ENCODE measurements around the gene CLMN. TPM values are rescaled to one million over a fixed set of nuclear protein-coding genes. Genes with fewer than 3 reads are reported as not detected.

Gene CLMN
- total RNA-seq, 4 donors from 2014 or later: 3.3 to 14.1 (median 5.1) TPM

DNA sequence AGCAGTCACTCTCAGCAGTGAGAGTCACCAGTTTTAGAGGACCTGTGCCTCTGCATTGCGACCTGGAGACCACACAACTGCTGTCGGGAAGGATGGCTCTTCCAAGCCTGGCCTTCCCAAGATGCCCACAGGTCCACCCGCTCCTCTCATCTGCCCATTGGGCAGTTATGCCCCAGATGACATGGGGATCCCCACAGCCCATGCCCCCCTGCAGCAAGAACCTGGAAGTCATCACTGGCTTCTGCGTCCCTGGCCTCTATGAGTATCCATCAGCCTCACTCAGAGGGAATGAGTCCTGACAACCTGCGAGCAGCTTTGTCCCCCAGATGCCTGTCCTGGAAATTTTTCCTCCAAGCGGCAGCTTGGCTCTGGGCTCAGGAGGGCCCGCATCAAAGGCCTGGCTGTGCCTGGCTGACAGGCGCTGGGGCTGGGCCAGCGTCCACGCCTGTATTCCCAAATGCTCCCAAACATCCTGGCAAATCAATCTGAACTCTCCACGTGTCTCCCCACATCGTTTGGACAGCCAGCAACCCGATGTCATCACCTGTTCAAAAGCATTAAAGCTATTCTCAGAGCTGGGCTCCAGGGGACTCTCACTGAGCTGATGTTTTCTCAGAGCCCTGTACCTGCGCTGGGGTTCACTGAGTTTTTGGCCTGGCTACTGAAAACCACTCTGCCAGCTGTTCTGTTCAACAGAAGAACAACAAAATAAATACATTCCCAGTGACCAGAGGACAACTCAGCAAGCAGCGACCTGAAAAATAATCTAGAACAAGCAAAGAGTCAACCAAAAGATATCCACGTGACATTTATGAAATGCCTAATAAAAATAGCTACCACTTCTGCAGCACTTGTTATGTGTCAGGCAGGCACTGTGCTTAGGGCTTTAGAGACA, 57.8 kb downstream of the CLMN start:
- H3K4me1 ChIP-seq: peaks cover 3 to 73% (median 13%) of the 10 kb centered on the region in 3 donors
- TF ChIP-seq POLR2A (IDR thresholded peaks at IDR 0.05): no peak
- TF ChIP-seq, protein P1, sequence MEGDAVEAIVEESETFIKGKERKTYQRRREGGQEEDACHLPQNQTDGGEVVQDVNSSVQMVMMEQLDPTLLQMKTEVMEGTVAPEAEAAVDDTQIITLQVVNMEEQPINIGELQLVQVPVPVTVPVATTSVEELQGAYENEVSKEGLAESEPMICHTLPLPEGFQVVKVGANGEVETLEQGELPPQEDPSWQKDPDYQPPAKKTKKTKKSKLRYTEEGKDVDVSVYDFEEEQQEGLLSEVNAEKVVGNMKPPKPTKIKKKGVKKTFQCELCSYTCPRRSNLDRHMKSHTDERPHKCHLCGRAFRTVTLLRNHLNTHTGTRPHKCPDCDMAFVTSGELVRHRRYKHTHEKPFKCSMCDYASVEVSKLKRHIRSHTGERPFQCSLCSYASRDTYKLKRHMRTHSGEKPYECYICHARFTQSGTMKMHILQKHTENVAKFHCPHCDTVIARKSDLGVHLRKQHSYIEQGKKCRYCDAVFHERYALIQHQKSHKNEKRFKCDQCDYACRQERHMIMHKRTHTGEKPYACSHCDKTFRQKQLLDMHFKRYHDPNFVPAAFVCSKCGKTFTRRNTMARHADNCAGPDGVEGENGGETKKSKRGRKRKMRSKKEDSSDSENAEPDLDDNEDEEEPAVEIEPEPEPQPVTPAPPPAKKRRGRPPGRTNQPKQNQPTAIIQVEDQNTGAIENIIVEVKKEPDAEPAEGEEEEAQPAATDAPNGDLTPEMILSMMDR (IDR thresholded peaks at IDR 0.05): no peak
- no peak overlapping the region for H3K4me3 ChIP-seq
- H3K36me3 ChIP-seq: no peaks in the 10 kb centered on the region
- H3K27me3 ChIP-seq: no peaks in the 10 kb centered on the region
- 81 to 91% methylated on average over 6 to 11 of the region's 16 CpGs for WGBS, 2 donors
- H3K9me3 ChIP-seq: no peaks in the 10 kb centered on the region
- intact Hi-C loops (cut with DNase I): no loop called here
- H3K27ac ChIP-seq: peak overlapping the region in 1 of 4 donors; percentile 13
- DNase-seq: no peak

DNA sequence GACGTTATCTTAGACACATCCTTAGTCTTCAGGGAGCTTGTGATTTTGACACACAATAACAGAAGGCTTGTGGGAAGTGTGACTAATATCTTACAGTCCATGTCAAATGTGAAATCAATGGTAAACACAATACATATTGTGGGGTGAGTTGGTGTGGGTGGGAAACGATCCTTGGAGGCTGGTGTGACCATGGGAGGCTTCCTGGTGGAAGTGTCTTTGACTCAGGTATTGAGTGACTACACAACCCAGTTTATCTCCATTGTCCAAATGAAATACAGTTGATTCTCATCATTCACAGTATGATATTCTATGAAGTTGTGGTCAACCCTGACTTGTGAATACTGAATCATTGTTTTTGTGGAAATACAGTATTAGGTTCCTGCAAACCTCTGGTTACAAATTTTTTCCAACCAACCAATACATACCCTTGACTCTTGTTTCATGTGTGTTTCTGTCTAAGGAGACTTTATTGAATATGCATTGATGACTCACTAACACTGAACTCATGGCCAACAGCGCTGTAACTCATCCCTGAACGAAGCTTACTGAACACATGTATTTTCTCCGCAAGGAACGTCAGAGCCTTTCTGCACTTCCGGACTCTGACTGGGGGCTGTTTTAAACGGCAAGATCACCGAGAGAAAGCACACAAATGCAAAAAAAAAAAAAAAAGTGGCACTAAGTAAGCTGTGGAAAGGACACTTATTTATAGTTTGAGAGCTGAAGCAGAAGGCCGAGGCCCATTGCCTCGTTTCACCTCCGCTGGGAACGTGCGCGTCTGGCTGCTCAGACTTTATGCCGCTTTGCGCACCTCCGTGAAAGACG, 59.0 kb downstream of the CLMN start:
- WGBS, 2 donors: 55 to 67% methylated on average over 19 of the region's 19 CpGs
- Histone ChIP-seq H3K27ac (no peak overlapping the region), H3K9me3 (no peaks in the 10 kb centered on the region), H3K27me3 (no peaks in the 10 kb centered on the region), H3K4me3 (no peak overlapping the region), H3K4me1 (peaks cover 11 to 79% (median 17%) of the 10 kb centered on the region in 3 donors), H3K36me3 (no peaks in the 10 kb centered on the region)
- no peak for DNase-seq
- TF ChIP-seq, protein P1 (IDR thresholded peaks at IDR 0.05): no peak
- no peak for TF ChIP-seq POLR2A (IDR thresholded peaks at IDR 0.05)
- intact Hi-C loops (cut with DNase I): no loop called here

DNA sequence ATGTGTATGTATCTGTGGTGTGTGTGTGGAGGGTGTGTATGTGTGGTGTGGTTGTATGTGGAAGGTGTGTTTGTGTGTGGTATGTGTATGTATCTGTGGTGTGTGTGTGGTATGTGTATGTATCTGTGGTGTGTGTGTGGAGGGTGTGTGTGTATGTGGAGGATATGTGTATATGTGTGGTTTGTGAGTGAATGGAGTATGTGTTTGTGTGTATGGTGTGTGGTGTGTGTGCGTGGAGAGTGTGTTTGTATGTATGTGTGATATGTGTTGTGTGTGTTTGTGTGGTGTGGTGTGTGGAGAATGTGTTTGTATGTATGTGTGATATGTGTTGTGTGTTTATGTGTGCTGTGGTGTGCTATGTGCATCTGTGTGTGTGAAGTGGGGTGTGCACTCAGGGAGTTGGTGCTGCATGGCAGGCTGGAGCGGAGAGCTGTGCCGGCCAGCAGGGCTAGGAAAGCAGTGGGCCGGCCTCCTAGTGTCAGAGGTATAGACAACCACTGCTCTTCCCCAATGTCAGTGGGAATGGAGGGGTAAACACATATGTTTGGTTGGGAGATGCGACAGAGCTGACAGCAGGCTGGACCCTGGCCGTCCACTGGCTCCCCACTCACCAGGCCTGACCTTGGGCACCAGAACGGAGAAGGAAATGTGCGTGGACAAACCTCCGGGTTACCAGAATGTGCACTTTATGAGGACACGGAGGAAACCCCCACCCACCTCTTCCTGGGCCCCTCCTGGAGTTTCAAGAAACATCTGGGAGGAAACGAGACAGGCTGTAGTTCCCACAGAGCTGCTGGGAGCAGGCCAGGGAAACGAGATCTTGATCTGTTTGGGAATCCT, 60.7 kb downstream of the CLMN start:
- Histone ChIP-seq H3K4me1 (peaks cover 9 to 76% (median 14%) of the 10 kb centered on the region in 3 donors), H3K4me3 (no peak overlapping the region), H3K27me3 (no peaks in the 10 kb centered on the region), H3K27ac (no peak overlapping the region), H3K9me3 (no peaks in the 10 kb centered on the region), H3K36me3 (no peaks in the 10 kb centered on the region)
- WGBS, 2 donors: 57 to 88% methylated on average over 5 to 12 of the region's 12 CpGs
- intact Hi-C loops (cut with DNase I): no loop called here
- TF ChIP-seq POLR2A (IDR thresholded peaks at IDR 0.05): no peak
- TF ChIP-seq, protein P1 (IDR thresholded peaks at IDR 0.05): no peak
- DNase-seq: no peak

DNA sequence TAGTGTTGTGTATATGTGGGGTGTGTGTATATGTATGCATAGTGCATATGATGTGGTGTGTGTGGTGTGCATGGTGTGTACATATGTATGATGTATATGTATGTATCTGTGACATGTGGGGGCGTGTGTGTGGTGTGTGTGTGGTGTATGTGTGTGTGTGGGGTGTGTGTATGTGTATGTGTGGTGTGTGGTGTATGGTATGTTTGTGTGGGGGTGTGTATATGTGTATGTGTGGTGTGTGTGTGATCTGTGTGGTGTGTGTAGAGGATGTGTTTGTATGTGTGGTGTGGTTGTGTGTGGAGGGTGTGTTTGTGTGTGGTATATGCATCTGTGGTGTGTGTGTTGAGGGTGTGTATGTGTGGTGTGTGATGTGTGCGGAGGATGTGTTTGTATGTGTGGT, 61.6 kb downstream of the CLMN start:
- no peak for DNase-seq
- Histone ChIP-seq H3K36me3 (no peaks in the 10 kb centered on the region), H3K27me3 (no peaks in the 10 kb centered on the region), H3K9me3 (no peaks in the 10 kb centered on the region), H3K27ac (no peak overlapping the region), H3K4me1 (peaks cover 9 to 70% (median 14%) of the 10 kb centered on the region in 3 donors), H3K4me3 (no peak overlapping the region)
- 85 to 96% methylated on average over 2 of the region's 2 CpGs for WGBS, 2 donors
- TF ChIP-seq, protein P1 (IDR thresholded peaks at IDR 0.05): no peak
- TF ChIP-seq POLR2A (IDR thresholded peaks at IDR 0.05): no peak
- intact Hi-C loops (cut with DNase I): no loop called here
